NCI-H524 treated with DMSO at 0.1 percent for 48 hours (cell line): ENCODE data around the gene CREBBP.

Experiments used
- DNase-seq: peaks from one replicate; lab custom pipeline; 2025; lab: John Stamatoyannopoulos, UW

CREBBP gene

DNA sequence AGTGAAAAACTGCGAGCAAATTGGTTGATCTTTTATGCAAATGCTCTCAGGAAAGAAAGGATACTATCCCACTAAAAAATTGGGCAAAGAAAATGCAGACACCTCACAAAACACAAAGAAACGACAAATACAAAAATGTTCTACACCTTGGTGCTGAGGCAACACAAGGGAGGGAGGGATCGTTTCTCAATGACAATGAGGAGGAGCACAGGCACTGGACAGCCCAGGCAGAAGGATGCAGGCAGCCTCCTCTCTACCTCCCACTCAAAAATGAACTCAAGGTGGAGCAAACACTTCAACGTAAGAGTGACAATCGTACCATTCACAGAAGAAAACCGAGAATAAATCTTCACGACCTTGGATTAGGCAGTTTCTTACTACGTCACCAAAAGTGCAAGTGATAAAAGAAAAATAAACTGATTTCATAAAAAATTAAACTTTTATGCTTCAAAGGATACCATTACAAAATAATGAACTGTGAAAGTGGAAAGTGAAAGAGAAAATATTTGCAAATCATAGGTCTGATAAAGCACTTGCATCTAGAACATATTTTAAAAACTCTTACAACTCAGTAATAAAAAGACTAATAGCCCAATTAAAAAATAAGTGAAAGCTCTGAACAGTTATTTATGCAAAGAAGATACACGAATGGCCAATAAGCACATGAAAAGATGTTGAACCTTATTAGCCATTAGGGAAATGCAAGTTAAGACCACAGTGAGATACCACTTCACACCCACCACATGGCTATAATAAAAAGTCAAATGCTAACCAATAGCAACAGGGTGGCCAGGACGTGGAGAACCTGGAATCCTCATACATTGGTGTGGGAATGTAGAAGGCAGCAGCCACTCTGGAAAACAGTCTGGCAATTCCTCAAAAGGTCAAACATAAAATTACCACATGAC, 82.4 kb downstream of the CREBBP start:
- no peak for DNase-seq

GRCh38 chr16:3797473-3797872, 83.0 kb downstream of the CREBBP start:
- DNase-seq: no peak

GRCh38 chr16:3793161-3793576, 87.3 kb downstream of the CREBBP start:
- no peak for DNase-seq

DNA sequence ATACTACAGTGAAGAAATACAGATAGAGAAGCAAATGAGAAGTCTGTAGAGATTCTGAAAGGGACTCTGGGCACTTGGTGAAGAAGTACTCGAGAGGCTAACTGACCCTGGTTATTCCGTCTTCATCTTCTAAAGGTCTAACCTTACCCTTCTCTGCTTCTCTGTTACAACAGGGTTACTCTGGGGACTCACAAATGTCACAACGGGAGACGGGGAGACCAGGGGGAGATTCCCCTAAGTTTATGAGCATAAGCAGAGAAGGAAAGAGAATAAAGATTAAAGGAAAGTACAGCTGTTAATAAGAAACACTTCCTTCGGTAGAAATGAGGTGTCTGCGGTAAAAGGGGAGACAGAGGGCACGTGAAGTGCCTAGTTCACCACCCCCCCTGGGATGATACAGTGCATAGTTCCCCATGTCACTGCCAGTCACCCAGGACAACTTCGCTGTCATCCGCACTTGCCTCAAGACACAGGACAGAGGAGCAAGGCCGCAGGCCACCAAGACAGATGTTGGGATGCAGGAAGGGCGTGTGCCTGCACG, 88.0 kb downstream of the CREBBP start:
- DNase-seq: no peak

DNA sequence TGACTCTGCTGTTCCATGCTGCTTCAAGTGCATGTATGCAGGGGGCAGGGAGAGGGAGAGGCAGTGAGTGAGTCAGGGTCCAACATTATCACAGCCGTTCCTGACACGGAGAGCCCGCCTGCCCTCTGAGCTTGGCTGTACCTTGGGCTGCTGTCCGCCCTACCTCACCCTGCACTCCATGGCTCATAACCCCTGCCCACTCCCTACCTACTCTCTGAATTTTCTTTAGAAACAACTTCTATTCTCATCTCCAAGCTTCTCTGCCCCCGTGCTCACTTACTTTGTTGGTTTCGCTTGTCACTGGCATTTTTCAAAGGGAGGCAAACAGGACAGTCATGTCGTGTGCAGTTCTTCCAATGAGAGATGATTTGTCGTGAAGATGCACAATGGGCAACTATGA, 88.8 kb downstream of the CREBBP start:
- no peak for DNase-seq

DNA sequence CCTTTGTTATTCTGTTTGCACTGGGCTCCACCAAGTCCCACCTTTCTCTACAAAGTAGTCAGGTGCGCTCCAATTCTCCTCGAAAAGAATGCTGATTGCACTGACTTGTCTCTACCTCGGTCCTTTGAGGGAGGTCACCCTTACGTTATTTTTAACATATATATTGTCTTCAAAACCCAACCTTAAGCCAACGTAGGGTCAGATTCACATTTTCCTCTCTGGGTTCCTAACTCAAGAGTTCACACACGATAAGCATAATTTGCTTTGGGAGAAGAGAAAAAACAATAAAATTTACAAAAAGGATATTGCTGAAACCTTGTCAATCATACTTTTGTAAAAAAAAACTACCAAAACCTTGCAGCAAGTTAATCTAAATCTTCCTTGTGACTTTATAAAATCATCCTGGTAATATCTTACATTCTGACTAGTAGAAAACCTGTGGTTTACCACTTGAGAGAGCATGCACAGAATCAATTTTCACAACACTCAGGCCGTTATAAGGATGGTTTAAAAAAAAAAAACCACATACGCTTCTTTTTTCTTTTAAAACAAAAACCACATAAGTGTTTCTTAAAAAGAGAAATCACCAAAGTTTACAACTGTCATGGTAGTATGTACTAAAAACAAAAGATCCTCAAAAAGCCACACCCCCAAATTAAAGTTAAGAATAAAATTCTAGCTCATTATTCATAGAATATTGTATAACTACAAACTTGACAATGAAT, 91.0 kb downstream of the CREBBP start:
- DNase-seq: no peak

DNA sequence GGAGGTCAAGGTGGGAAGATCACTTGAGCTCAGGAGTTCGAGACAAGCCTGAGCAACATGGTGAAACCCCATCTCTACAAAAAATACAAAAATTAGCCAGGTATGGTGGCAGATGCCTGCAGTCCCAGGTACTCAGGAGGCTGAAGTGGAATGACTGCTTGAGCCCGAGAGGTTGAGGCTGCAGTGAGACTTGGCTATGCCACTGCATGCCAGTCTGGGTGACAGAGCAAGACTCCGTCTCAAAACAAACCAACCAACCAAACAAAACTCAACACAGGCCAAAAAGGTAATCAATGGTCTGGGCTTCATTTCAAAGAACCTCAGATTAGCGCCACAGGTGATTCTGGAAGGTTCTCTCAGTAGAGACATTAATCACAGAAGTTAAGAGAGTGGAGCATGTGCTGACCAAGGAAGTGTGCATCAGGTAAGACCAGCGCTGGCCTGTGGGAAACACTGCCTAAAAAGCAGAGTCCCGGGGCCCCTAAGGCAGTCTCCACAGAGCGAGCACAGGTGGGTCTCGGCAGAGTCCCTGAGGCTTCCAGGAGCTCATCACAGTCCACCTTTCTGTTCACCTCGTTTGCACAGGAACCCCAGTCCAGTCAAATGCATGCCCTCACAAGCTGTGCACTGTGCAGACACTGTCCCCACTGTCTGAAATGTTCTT, 91.7 kb downstream of the CREBBP start:
- DNase-seq: no peak

GRCh38 chr16:3787924-3788661, 92.4 kb downstream of the CREBBP start:
- no peak for DNase-seq

GRCh38 chr16:3785413-3785812, 95.1 kb downstream of the CREBBP start:
- no peak for DNase-seq

GRCh38 chr16:3783516-3783915, 97.0 kb downstream of the CREBBP start:
- no peak for DNase-seq

DNA sequence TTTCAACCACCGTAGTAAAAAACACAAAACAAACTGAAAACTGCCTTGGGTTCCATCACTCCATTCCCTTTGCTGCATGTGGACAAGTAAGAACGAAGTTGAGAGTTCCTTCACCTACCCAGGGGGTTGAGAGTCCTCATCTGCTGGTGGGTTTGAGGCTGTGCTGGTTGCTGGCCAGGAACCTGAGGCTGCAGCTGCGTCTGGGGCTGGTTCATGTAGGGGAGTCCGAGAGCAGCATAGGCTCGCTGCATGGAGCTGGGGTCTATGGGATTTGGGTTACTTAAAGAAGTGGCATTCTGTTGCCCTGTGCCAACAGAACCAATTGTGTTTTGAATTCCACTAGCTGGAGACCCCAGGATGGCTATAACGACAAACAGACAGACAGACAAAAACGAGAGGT, 97.9 kb downstream of the CREBBP start:
- no peak for DNase-seq

- DNase-seq: no peak
Measured at GRCh38 chr16:3781421-3781820, 99.1 kb downstream of the CREBBP start.

DNA sequence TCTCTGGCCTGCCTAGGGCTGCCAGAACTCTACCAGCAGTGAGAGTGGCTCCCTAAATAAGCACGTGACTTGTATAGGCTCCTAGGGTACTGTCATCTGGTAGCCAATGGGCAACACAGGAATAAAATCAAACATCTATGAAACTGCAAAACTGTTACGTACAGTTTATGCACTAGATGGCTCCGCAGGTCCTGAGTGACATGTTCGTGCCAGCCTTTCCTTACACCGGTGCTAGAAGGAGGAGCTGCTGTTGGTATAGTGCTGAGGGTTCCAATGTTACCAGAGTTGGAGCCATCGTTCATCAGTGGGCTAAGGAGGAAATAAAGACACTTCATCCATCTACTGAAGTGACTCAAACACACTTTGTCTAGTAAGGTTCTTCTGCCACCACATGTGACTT, 99.9 kb downstream of the CREBBP start:
- DNase-seq: no peak

- DNase-seq: no peak
Measured at GRCh38 chr16:3776316-3776715, 104.2 kb downstream of the CREBBP start.

DNA sequence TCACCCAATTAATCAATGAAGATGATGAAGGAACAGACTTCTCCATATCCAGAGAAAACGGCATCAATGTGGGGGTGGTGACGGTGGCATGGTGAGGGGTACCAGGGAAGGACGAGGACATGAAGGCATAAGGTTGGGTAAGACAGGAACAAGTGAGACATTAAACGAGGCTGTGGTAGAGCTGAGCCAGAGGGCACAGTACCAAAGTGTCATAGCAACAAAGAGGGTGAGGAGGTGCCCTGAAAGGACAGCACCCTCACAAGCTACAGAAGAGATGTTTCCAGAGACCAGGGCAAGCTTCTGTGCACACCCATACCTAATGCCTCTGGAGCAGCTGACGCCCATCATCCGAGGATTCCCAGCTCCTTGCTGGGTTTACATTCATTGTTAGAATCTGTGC, 105.7 kb downstream of the CREBBP start:
- DNase-seq: no peak

GRCh38 chr16:3774156-3774767, 106.3 kb downstream of the CREBBP start:
- DNase-seq: no peak

DNA sequence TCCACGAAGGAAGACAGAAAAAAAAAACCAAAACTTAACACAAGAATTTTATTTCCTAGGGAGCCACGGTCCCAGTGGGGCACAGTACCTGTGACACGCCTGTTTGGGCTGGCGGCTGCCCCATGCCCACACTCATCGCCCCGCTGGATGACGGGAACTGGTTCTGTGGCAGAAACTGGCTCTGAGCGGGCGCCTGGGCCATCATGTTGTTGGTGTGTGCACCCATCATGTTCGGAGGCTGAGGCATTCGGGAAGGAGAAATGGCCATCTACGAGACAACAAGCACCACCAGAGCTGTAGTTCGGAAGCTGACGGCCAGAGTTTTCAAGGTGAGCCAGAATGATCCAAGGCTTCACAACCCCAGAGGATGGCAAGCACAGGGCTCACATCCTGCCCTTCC, 106.8 kb downstream of the CREBBP start:
- no peak for DNase-seq

DNA sequence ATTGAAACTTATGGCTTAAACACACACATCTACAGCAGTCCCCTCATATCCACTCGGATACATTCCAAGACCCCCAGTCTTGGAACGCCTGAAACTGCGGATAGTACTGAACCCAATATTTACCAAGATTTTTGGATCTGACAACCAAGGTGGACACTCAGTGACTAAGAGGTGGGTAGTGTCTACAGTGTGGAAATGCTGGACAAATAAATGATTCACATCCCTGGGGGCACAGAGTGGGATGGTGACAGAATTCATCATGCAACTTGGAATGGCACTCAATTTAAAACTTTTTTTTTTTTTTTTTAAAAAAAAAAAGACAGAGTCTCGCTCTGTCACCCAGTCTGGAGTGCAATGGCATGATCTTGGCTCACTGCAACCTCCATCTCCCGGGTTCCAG, 109.0 kb downstream of the CREBBP start:
- no peak for DNase-seq

GRCh38 chr16:3770530-3770929, 110.0 kb downstream of the CREBBP start:
- no peak for DNase-seq

DNA sequence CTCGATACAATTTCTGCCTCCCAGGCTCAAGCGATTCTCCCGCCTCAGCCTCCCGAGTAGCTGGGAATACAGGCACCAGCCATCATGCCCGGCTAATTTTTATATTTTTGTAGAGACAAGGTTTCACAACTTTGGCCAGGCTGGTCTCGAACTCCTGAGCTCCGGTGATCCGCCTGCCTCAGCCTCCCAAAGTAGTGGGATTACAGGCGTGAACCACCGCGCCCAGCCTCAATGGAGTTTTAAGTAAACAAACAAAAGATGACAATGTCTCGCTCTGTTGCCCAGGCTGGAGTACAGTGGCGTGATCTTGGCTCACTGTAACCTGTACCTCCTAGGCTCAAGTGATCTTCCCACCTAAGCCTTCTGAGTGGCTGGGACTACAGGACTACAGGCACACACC, 110.6 kb downstream of the CREBBP start:
- DNase-seq: no peak

- no peak for DNase-seq
Measured at GRCh38 chr16:3769013-3769412, 111.5 kb downstream of the CREBBP start.
